Mesenchymal stem cell (in vitro differentiated cells and primary cell): ENCODE measurements around the gene KRTAP10-2.

ENCODE experiments used
- DNase-seq: peaks from one replicate; pipeline ENCODE4 v3.0.0-alpha.2; 2013
- H2AFZ ChIP-seq: one replicate; pipeline ENCODE4 v1.6.1; 2013; ENCODE audit warnings: low read depth, mild to moderate bottlenecking, control low read depth, inconsistent platforms, low read length, moderate library complexity
- H2AK5ac ChIP-seq: 2 replicates; pipeline ENCODE4 v1.6.1; 2013; ENCODE audit warnings: low read length, moderate library complexity, mild to moderate bottlenecking, inconsistent platforms; ENCODE audit not compliant: severe bottlenecking
- H2BK120ac ChIP-seq: one replicate; pipeline ENCODE4 v1.6.1; 2013; ENCODE audit warnings: low read depth, mild to moderate bottlenecking, inconsistent platforms, low read length, moderate library complexity
- H2BK12ac ChIP-seq, 2 experiments: one replicate each; pipeline ENCODE4 v1.6.1; 2013; ENCODE audit warnings: inconsistent platforms in 2 of 2, low read length in 2 of 2, mild to moderate bottlenecking in 2 of 2, moderate library complexity in 2 of 2, control low read depth in 1 of 2
- H2BK15ac ChIP-seq: one replicate; pipeline ENCODE4 v1.6.1; 2013; ENCODE audit warnings: mild to moderate bottlenecking, low read depth, inconsistent platforms; ENCODE audit not compliant: poor library complexity, severe bottlenecking
- H2BK5ac ChIP-seq: 2 replicates; pipeline ENCODE4 v1.6.1; 2013; ENCODE audit warnings: low read depth, mild to moderate bottlenecking, low read length, control low read depth, inconsistent platforms; ENCODE audit not compliant: poor library complexity, severe bottlenecking
- H3K14ac ChIP-seq, 2 experiments: one replicate each; pipeline ENCODE4 v1.6.1; 2013; ENCODE audit warnings: inconsistent platforms in 2 of 2, low read length in 2 of 2, control low read depth in 1 of 2, mild to moderate bottlenecking in 1 of 2, moderate library complexity in 1 of 2
- H3K18ac ChIP-seq, 2 experiments: one replicate each; pipeline ENCODE4 v1.6.1; 2013; ENCODE audit warnings: inconsistent platforms in 2 of 2, low read length in 2 of 2, control low read depth in 1 of 2, low read depth in 1 of 2, mild to moderate bottlenecking in 1 of 2
- H3K23ac ChIP-seq, 2 experiments: one replicate each; pipeline ENCODE4 v1.6.1; 2013; ENCODE audit warnings: inconsistent platforms in 2 of 2, low read length in 2 of 2, mild to moderate bottlenecking in 2 of 2, moderate library complexity in 2 of 2, control low read depth in 1 of 2
- H3K27ac ChIP-seq: 2 replicates; pipeline ENCODE4 v1.5.1; 2013; ENCODE audit warnings: mild to moderate bottlenecking, moderate library complexity, low read length, control low read depth, inconsistent platforms; ENCODE audit not compliant: poor library complexity, severe bottlenecking
- H3K27me3 ChIP-seq, 2 experiments: 2 replicates each; pipeline versions ENCODE4 v1.6.1 to v1.7.0; 2013; ENCODE audit warnings: low read length in 2 of 2, mild to moderate bottlenecking in 2 of 2, moderate library complexity in 2 of 2, control low read depth in 1 of 2, inconsistent platforms in 1 of 2; ENCODE audit not compliant: control insufficient read depth in 1 of 2, insufficient read depth in 1 of 2
- H3K36me3 ChIP-seq, 2 experiments: 2 replicates each; pipeline versions ENCODE4 v1.6.1 to v1.7.0; 2013; ENCODE audit warnings: low read length in 2 of 2, control low read depth in 1 of 2, inconsistent platforms in 1 of 2, low read depth in 1 of 2, mild to moderate bottlenecking in 1 of 2; ENCODE audit not compliant: insufficient read depth in 2 of 2, control insufficient read depth in 1 of 2
- H3K4ac ChIP-seq, 2 experiments: one replicate each; pipeline ENCODE4 v1.6.1; 2013; ENCODE audit warnings: inconsistent platforms in 2 of 2, low read length in 2 of 2, mild to moderate bottlenecking in 2 of 2, moderate library complexity in 2 of 2, control low read depth in 1 of 2, low read depth in 1 of 2
- H3K4me1 ChIP-seq: 2 replicates; pipeline ENCODE4 v1.6.1; 2013; ENCODE audit warnings: low read depth, low read length, control low read depth; ENCODE audit not compliant: control insufficient read depth, insufficient read depth
- H3K4me2 ChIP-seq: 2 replicates; pipeline ENCODE4 v1.6.1; 2013; ENCODE audit warnings: low read length, mild to moderate bottlenecking, inconsistent platforms; ENCODE audit not compliant: poor library complexity, severe bottlenecking
- H3K4me3 ChIP-seq, 2 experiments: 2 replicates each; pipeline versions ENCODE4 v1.5.1 to v1.7.0; 2013; ENCODE audit warnings: low read length in 2 of 2, mild to moderate bottlenecking in 2 of 2, control low read depth in 1 of 2, low read depth in 1 of 2; ENCODE audit not compliant: insufficient read depth in 1 of 2
- H3K79me1 ChIP-seq: replicated peaks from 2 replicates; pipeline ENCODE4 v1.6.1; 2013; ENCODE audit warnings: mild to moderate bottlenecking, control low read depth, low read length, inconsistent platforms; ENCODE audit not compliant: poor library complexity, severe bottlenecking
- H3K9ac ChIP-seq: 2 replicates; pipeline ENCODE4 v1.7.0; 2013; ENCODE audit warnings: mild to moderate bottlenecking, low read length, moderate library complexity
- H3K9me3 ChIP-seq: 2 replicates; pipeline ENCODE4 v1.7.0; 2013; ENCODE audit warnings: mild to moderate bottlenecking, low read length; ENCODE audit not compliant: control insufficient read depth
- H4K8ac ChIP-seq: one replicate; pipeline ENCODE4 v1.6.1; 2013; ENCODE audit warnings: inconsistent platforms, mild to moderate bottlenecking, low read length, moderate library complexity
- H4K91ac ChIP-seq: one replicate; pipeline ENCODE4 v1.6.1; 2013; ENCODE audit warnings: mild to moderate bottlenecking, low read length, inconsistent platforms
- WGBS: methylation state at CpG from one replicate; pipeline ENCODE4 v1.1.7; 2013; ENCODE audit warnings: mixed read lengths; 5-methylcytosine and 5-hydroxymethylcytosine counted together

Gene KRTAP10-2

GRCh38 chr21:44585892-44586291 is 34.6 kb upstream of the KRTAP10-2 start:
- Histone ChIP-seq H3K4me1 (no peaks in the 10 kb centered on the region), H3K79me1 (no peaks in the 10 kb centered on the region), H2BK15ac (no peak overlapping the region), H2BK120ac (no peak overlapping the region), H2BK12ac (no peak overlapping the region), H4K8ac (no peak overlapping the region), H3K9ac (no peak overlapping the region), H3K23ac (no peak overlapping the region), H2BK5ac (no peak overlapping the region), H3K4me2 (no peak overlapping the region), H3K14ac (no peak overlapping the region), H2AFZ (no peak overlapping the region), H3K4ac (no peak overlapping the region), H4K91ac (no peak overlapping the region), H3K18ac (no peak overlapping the region), H2AK5ac (no peak overlapping the region), H3K27me3 (peaks cover 10 to 11% of the 10 kb centered on the region in 2 experiments), H3K36me3 (no peaks in the 10 kb centered on the region), H3K9me3 (peaks cover 19% of the 10 kb centered on the region), H3K4me3 (no peak overlapping the region), H3K27ac (no peak overlapping the region)
- WGBS = 83% methylated on average over 3 of the region's 3 CpGs
- no peak for DNase-seq

GRCh38 chr21:44583800-44584147 is 32.5 kb upstream of the KRTAP10-2 start:
- Histone ChIP-seq H3K4me3 (no peak overlapping the region), H3K27me3 (no peaks in the 10 kb centered on the region), H3K23ac (no peak overlapping the region), H3K4me2 (no peak overlapping the region), H3K79me1 (no peaks in the 10 kb centered on the region), H3K9ac (no peak overlapping the region), H2BK15ac (no peak overlapping the region), H2AK5ac (no peak overlapping the region), H3K27ac (no peak overlapping the region), H3K36me3 (no peaks in the 10 kb centered on the region), H2BK12ac (no peak overlapping the region), H4K91ac (no peak overlapping the region), H4K8ac (no peak overlapping the region), H3K18ac (no peak overlapping the region), H3K14ac (no peak overlapping the region), H3K4me1 (no peaks in the 10 kb centered on the region), H2BK5ac (no peak overlapping the region), H2AFZ (no peak overlapping the region), H3K4ac (no peak overlapping the region), H2BK120ac (no peak overlapping the region), H3K9me3 (peaks cover 20% of the 10 kb centered on the region)
- 80% methylated on average over 6 of the region's 6 CpGs for WGBS
- DNase-seq = no peak

- Histone ChIP-seq H3K4me3 (no peak overlapping the region), H2BK12ac (no peak overlapping the region), H3K27me3 (no peaks in the 10 kb centered on the region), H3K4me2 (no peak overlapping the region), H2BK120ac (no peak overlapping the region), H2AK5ac (no peak overlapping the region), H3K23ac (no peak overlapping the region), H3K18ac (no peak overlapping the region), H3K79me1 (no peaks in the 10 kb centered on the region), H2BK5ac (no peak overlapping the region), H3K4ac (no peak overlapping the region), H3K14ac (no peak overlapping the region), H4K8ac (no peak overlapping the region), H3K36me3 (no peaks in the 10 kb centered on the region), H4K91ac (no peak overlapping the region), H2BK15ac (no peak overlapping the region), H3K27ac (no peak overlapping the region), H3K9ac (no peak overlapping the region), H3K4me1 (no peaks in the 10 kb centered on the region), H2AFZ (no peak overlapping the region), H3K9me3 (peaks cover 25% of the 10 kb centered on the region)
- no peak for DNase-seq
- 84% methylated on average over 10 of the region's 11 CpGs for WGBS
These were observed 31.9 kb upstream of the KRTAP10-2 start for GRCh38 chr21:44583089-44583799.

GRCh38 chr21:44582055-44582454 is 30.8 kb upstream of the KRTAP10-2 start:
- Histone ChIP-seq H3K27me3 (no peaks in the 10 kb centered on the region), H4K91ac (no peak overlapping the region), H3K14ac (no peak overlapping the region), H3K4me2 (no peak overlapping the region), H3K4ac (no peak overlapping the region), H3K27ac (no peak overlapping the region), H2BK5ac (no peak overlapping the region), H3K36me3 (no peaks in the 10 kb centered on the region), H3K79me1 (no peaks in the 10 kb centered on the region), H3K9me3 (peaks cover 32% of the 10 kb centered on the region), H2BK120ac (no peak overlapping the region), H3K4me1 (no peaks in the 10 kb centered on the region), H3K23ac (no peak overlapping the region), H3K18ac (no peak overlapping the region), H3K4me3 (no peak overlapping the region), H2AFZ (no peak overlapping the region), H2AK5ac (no peak overlapping the region), H2BK12ac (no peak overlapping the region), H4K8ac (no peak overlapping the region), H2BK15ac (no peak overlapping the region), H3K9ac (no peak overlapping the region)
- WGBS = 81% methylated on average over 12 of the region's 15 CpGs
- DNase-seq = no peak
